A673 (cell line): ENCODE measurements around the gene PLEKHA6. TPM values are rescaled to one million over a fixed set of nuclear protein-coding genes. Genes with fewer than 3 reads are reported as not detected.

Experiments used
- BruUV-seq: library from RNA; stranded (reverse); fragments of 400-500 nt; replicated peaks from 2 replicates; lab custom pipeline; 2021; lab: Mats Ljungman, UMichigan
- CTCF ChIA-PET: fragments of 300-600 bp; sonication (Branson Sonifier 250); formaldehyde crosslinking; loops from one replicate; lab custom pipeline; 2022; ENCODE audit warnings: antibody characterized with exemption; lab: Charles Lee
- POLR2A ChIA-PET: fragments of 300-600 bp; sonication (Branson Sonifier 250); formaldehyde crosslinking; loops from one replicate; lab custom pipeline; 2022; ENCODE audit warnings: antibody characterized with exemption; ENCODE audit not compliant: low non-redundant PET; lab: Charles Lee
- DNase-seq: peaks from one replicate; pipeline ENCODE4 v3.0.0-alpha.2; 2015; ENCODE audit warnings: low spot score
- H3K27ac ChIP-seq: fragments of 200-600 bp; sonication (generic); 2 replicates; pipeline ENCODE4 v1.5.1; 2016; ENCODE audit warnings: mixed run types, low read depth, mild to moderate bottlenecking, mixed read lengths, antibody characterized with exemption, low read length; ENCODE audit not compliant: poor library complexity, severe bottlenecking
- H3K27me3 ChIP-seq: fragments of 200-600 bp; sonication (generic); replicated peaks from 2 replicates; pipeline ENCODE4 v1.6.1; 2017; ENCODE audit warnings: mixed run types, low read depth, mild to moderate bottlenecking, mixed read lengths, antibody characterized with exemption, low read length; ENCODE audit not compliant: insufficient read depth, poor library complexity
- H3K36me3 ChIP-seq: fragments of 200-600 bp; sonication (generic); 2 replicates; pipeline ENCODE4 v1.6.1; 2016; ENCODE audit warnings: mixed run types, mild to moderate bottlenecking, mixed read lengths, antibody characterized with exemption, low read length; ENCODE audit not compliant: insufficient read depth, poor library complexity, severe bottlenecking
- H3K4me1 ChIP-seq: fragments of 200-600 bp; sonication (generic); 2 replicates; pipeline ENCODE4 v1.6.1; 2017; ENCODE audit warnings: mixed run types, mild to moderate bottlenecking, mixed read lengths, antibody characterized with exemption, low read length; ENCODE audit not compliant: insufficient read depth, poor library complexity, severe bottlenecking
- H3K4me3 ChIP-seq: fragments of 200-600 bp; sonication (generic); 2 replicates; pipeline ENCODE4 v1.5.1; 2016; ENCODE audit warnings: low read depth, mixed run types, mild to moderate bottlenecking, mixed read lengths, low read length; ENCODE audit not compliant: poor library complexity, severe bottlenecking
- H3K9me3 ChIP-seq: fragments of 200-600 bp; sonication (generic); 2 replicates; pipeline ENCODE4 v1.6.1; 2016; ENCODE audit warnings: mixed run types, low read depth, mild to moderate bottlenecking, mixed read lengths, antibody characterized with exemption, low read length; ENCODE audit not compliant: poor library complexity, severe bottlenecking
- CTCF ChIP-seq: fragments of 300-800, 200-600 bp; sonication (generic); conservative IDR thresholded peaks from 2 replicates; pipeline ENCODE4 v1.5.1; 2017; ENCODE audit warnings: low read depth, mild to moderate bottlenecking, antibody characterized with exemption, low read length, moderate library complexity, mixed read lengths
- EZH2 ChIP-seq: fragments of 200-600 bp; sonication (generic); IDR thresholded peaks from 2 replicates; pipeline ENCODE4 v1.6.1; 2017; ENCODE audit warnings: borderline replicate concordance, low read depth, mild to moderate bottlenecking, mixed read lengths, antibody characterized with exemption, low read length; ENCODE audit not compliant: poor library complexity, severe bottlenecking
- intact Hi-C: fragments of 100-400 bp; cut with micrococcal nuclease; formaldehyde crosslinking; loops from one replicate; pipeline ENCODE4 v1.10.0; 2022; ENCODE audit not compliant: unreplicated experiment
- total RNA-seq: library from RNA; stranded (reverse); gene quantifications from 2 replicates; pipeline ENCODE4 v1.2.3, GENCODE V29; 2021

Gene PLEKHA6
- total RNA-seq, 1 experiment from 2014 or later = 0.58 TPM

- intact Hi-C loops = no loop called here
- ChIA-PET POLR2A (no interaction called here), CTCF (no interaction called here)
- Histone ChIP-seq H3K36me3 (no peaks in the 10 kb centered on the region), H3K4me3 (no peak overlapping the region), H3K9me3 (no peaks in the 10 kb centered on the region), H3K27me3 (peaks cover 14% of the 10 kb centered on the region), H3K4me1 (no peaks in the 10 kb centered on the region), H3K27ac (no peak overlapping the region)
- no TSS peak for BruUV-seq
- TF ChIP-seq EZH2 (no peak), CTCF (no peak)
- DNase-seq = no peak
Observed at GRCh38 chr1:204180133-204180532, 179.6 kb downstream of the PLEKHA6 start.

GRCh38 chr1:204178487-204179281 lies 181.0 kb downstream of the PLEKHA6 start:
- intact Hi-C loops = no loop called here
- TF ChIP-seq CTCF (no peak), EZH2 (no peak)
- no peaks in the 10 kb centered on the region for H3K4me1 ChIP-seq
- no peak overlapping the region for H3K27ac ChIP-seq
- H3K9me3 ChIP-seq = no peaks in the 10 kb centered on the region
- ChIA-PET POLR2A (no interaction called here), CTCF (no interaction called here)
- no peaks in the 10 kb centered on the region for H3K36me3 ChIP-seq
- no TSS peak for BruUV-seq
- DNase-seq = no peak
- H3K4me3 ChIP-seq = no peak overlapping the region
- H3K27me3 ChIP-seq = peaks cover 14% of the 10 kb centered on the region

- DNase-seq = no peak
- H3K27me3 ChIP-seq = peaks cover 14% of the 10 kb centered on the region
- no peak overlapping the region for H3K27ac ChIP-seq
- CTCF ChIA-PET = no interaction called here
- H3K9me3 ChIP-seq = no peaks in the 10 kb centered on the region
- POLR2A ChIA-PET = no interaction called here
- H3K36me3 ChIP-seq = no peaks in the 10 kb centered on the region
- intact Hi-C loops = no loop called here
- TF ChIP-seq EZH2 (no peak), CTCF (no peak)
- H3K4me1 ChIP-seq = no peaks in the 10 kb centered on the region
- H3K4me3 ChIP-seq = no peak overlapping the region
- BruUV-seq = no TSS peak
Observed at GRCh38 chr1:204177133-204177532, 182.6 kb downstream of the PLEKHA6 start.
